ENCODE data around the gene CXCR1.
A peak's percentile ranks its signal among the peaks of the same experiment; 100 is the strongest.
"Not testable (repeated sequence)": the region's sequence is repeated elsewhere in the genome, so short reads cannot be mapped to it uniquely, and the experiment has no call there.

CXCR1 gene

GRCh38 chr2:218161644-218162043 lies 5.1 kb downstream of the CXCR1 start:
- no peak for DNase-seq (ENCODE audit: low read depth)

- DNase-seq (ENCODE audit: low read depth) = no peak
Observed at GRCh38 chr2:218155953-218156479, 10.7 kb downstream of the CXCR1 start.

DNA sequence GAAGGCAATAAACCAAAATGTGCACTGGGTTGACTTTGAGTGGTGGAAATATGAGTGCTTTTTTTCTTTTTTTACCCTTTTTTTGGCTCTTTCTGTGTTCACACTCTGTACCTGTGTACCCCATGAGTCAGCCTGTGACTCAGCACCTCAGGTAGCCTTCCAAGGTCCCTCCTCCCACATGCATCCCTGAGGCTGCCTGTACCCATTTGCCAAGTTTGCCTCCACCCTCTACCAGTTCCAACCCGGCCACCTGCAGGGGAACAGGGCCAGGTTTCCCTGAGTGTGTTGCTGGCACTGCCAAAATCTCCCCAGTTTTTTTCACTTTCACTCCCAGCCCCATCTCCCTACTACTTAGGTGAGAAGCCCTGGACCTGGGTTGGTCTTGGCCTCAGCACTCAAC lies 14.0 kb downstream of the CXCR1 start:
- DNase-seq (ENCODE audit: low read depth) = no peak

GRCh38 chr2:218152172-218152571 lies 14.6 kb downstream of the CXCR1 start:
- no peak for DNase-seq (ENCODE audit: low read depth)

GRCh38 chr2:218149848-218150440 lies 16.8 kb downstream of the CXCR1 start:
- DNase-seq (ENCODE audit: low read depth) = no peak

DNA sequence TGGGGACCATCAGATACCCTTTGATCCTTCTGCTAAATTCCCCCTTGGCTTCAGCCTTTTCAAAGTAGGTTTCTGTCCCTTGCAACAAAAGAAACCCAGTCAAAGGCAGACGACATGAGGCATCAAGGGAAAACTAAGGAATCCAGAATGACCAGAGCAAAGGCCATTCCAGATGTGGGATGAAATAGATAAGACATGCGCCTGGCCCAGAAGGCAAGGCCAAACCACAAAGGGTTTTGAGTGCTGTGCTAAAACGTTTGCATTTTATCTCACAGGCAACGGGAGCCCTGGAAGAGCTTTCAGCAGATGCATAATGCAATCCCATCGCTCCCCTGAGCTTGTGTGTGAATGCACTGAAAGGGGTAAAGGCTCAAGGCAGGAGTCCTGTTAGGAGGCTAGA lies 17.7 kb downstream of the CXCR1 start:
- no peak for DNase-seq (ENCODE audit: low read depth)

DNA sequence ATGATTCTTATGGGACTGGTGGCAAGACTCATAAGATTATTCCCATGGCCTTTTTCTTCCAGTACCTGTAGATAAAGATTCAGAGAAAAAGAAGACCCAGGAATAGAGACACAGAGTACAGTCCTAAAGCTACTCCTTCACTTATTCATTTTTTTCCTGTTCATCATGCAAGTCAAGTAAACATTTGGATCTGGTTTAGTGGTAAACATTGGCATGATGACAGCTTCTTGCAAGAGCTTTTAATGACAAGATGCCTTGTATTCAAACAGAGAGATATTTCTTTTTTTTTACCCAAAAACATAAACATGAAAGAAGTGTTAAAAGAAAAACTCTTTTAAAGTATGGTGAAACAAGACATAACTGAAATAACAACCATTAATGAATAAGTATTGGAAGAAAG lies 20.7 kb downstream of the CXCR1 start:
- peak; percentile 52 for DNase-seq (ENCODE audit: low read depth)

GRCh38 chr2:218145124-218145523 lies 21.6 kb downstream of the CXCR1 start:
- DNase-seq (ENCODE audit: low read depth) = peak; percentile 72

DNA sequence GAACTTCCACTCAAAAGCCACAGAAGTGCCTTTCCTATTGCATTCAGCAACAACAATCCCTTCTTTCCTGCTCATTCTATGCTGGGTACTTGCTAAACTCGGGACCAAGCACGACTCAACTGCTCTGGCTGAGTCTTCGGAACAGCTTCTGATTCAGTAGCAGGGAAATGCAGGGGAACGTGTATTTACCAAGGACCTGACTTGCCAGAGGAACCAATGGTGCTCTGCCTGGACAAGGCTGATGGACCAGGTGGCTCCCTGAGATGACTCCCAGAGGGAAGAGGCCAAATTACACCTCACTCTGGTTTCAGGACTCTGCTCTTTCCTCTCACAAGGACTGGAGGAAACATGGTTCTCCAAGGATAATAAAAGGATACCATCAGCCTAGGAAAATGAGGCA lies 28.7 kb downstream of the CXCR1 start:
- DNase-seq (ENCODE audit: low read depth) = no peak

GRCh38 chr2:218137514-218137913 lies 29.2 kb downstream of the CXCR1 start:
- DNase-seq (ENCODE audit: low read depth) = no peak

GRCh38 chr2:218130822-218131221 lies 35.9 kb downstream of the CXCR1 start:
- no peak for DNase-seq (ENCODE audit: low read depth)

- DNase-seq (ENCODE audit: low read depth) = no peak
Observed at GRCh38 chr2:218130377-218130776, 36.4 kb downstream of the CXCR1 start.

DNA sequence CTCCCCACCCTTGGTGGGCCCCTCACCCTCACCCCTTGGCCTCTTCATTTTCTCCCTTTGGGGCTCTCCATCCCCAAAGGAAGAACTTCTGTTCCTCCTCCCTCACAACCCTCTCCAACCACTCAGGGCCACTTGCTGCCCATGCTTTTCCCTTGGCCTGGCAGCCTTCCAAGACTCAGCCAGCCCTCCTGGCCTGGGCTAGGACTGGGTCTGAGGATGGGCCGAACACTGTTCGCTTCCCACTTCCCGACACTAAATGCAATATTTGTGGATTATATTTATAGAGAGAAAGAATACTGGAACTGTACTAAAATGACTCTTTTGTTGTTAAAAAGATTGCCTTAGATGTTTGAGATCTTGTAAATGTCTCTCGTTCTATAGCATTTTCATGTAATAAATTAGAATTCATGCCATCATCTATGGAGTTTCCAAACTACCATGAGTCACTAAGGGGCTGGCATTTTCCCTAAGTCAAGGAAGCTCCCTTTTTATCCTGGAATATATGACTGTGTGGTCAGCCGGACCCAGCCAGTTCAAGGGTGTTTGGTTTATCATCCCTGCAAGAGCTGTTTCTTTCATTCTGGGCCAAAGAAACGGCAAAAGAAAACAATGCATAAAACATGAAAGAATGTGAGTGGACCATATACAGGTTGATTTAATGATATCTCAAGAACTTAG lies 37.2 kb downstream of the CXCR1 start:
- peak; percentile 3 for DNase-seq (ENCODE audit: low read depth)

- no peak for DNase-seq (ENCODE audit: low read depth)
Observed at GRCh38 chr2:218128781-218129457, 37.8 kb downstream of the CXCR1 start.

GRCh38 chr2:218127929-218128455 lies 38.8 kb downstream of the CXCR1 start:
- DNase-seq (ENCODE audit: low read depth) = no peak

DNA sequence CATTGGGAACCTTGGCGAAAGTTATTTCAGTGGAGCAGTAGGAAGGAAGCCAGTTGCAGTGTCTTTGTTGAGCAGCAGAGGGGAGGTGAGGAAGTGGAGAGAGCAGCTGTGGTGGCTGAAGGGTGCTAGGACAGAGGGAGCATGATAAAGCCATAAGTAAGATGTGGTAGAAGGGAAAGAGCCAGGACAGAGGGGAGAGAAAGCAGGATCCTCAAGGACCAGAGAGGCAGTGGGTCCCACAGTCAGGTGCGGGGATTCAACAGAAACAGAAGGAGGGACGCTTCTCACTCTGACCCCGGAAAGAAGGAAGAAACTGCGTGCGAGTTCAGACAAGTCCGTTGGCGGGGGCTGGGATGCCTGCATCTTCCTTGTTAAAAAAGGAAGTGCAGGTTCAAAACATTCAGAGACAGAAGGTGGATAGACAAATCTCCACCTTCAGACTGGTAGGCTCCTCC lies 41.1 kb downstream of the CXCR1 start, which contains the start of gene CXCR2:
Gene CXCR2 (plus strand): TSS at position 403 of the 455 bp plus-strand sequence. CDS start 8,774 bp downstream, outside the sequence.
- no peak for DNase-seq (ENCODE audit: low read depth)

DNA sequence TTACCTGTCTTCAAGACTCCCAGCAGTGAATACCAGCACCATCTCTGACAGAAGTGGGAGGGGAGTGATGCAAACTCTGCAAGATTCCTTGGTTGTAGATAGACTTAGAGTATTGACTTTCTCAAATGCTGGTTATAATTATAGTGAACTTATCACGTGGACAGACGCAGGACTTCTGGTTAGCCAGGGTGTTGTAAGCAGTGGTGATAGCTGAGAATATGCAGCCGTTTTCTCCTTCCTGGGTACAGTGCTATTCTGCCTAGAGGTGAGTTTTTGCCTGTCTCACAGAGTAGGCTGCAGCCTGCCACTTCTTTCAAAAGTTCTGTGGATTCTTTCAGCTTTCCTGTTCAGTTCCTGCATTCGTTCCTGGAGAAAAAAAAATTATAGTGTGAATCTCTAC lies 41.7 kb downstream of the CXCR1 start:
- DNase-seq (ENCODE audit: low read depth) = no peak

GRCh38 chr2:218123986-218124385 lies 42.8 kb downstream of the CXCR1 start:
- peak; percentile 22 for DNase-seq (ENCODE audit: low read depth)

GRCh38 chr2:218122286-218122685 lies 44.5 kb downstream of the CXCR1 start:
- DNase-seq (ENCODE audit: low read depth) = not testable (repeated sequence)

DNA sequence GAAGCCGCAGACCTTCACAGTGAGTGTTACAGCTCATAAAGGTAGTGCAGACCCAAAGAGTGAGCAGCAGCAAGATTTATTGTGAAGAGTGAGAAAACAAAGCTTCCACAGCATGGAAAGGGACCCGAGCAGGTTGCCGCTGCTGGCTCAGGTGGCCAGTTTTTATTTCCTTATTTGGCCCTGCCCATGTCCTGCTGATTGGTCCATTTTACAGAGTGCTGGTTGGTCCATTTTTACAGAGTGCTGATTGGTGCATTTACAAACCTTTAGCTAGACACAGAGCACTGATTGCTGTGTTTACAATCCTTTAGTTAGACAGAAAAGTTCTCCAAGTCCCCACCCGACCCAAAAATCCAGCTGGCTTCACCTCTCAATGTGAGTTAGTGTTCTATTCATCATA lies 45.0 kb downstream of the CXCR1 start:
- DNase-seq (ENCODE audit: low read depth) = not testable (repeated sequence)

Measured in iris pigment epithelial cell (primary cell).